ENCODE measurements around the gene NEFH.
A peak's percentile ranks its signal among the peaks of the same experiment; 100 is the strongest.
"Not testable (repeated sequence)": the region's sequence is repeated elsewhere in the genome, so short reads cannot be mapped to it uniquely, and the experiment has no call there.

Gene NEFH

GRCh38 chr22:29479417-29480261, at the start of gene NEFH:
TSS of gene NEFH (plus strand) at chr22:29480218. CDS start at chr22:29480263, 45 bp downstream.
- peak in 11 of 58 donors; percentile 5 to 45 (median 24) for DNase-seq

GRCh38 chr22:29431986-29432385, 48.0 kb upstream of the NEFH start:
- no peak for DNase-seq

GRCh38 chr22:29433856-29434255, 46.2 kb upstream of the NEFH start:
- DNase-seq, result no peak

- no peak for DNase-seq
These were observed 45.7 kb upstream of the NEFH start for GRCh38 chr22:29434288-29434687.

GRCh38 chr22:29435236-29436136, 44.5 kb upstream of the NEFH start:
- no peak for DNase-seq

GRCh38 chr22:29438283-29438682, 41.7 kb upstream of the NEFH start, which contains the start of gene RFPL1:
TSS of gene RFPL1 (plus strand) at chr22:29438583.
- DNase-seq, result not testable (repeated sequence)

- DNase-seq, result no peak
These were observed 37.0 kb upstream of the NEFH start for GRCh38 chr22:29442976-29443375.

GRCh38 chr22:29443452-29443851, 36.6 kb upstream of the NEFH start:
- no peak for DNase-seq

GRCh38 chr22:29443861-29444792, 35.9 kb upstream of the NEFH start:
- DNase-seq, result no peak

GRCh38 chr22:29445508-29445907, 34.5 kb upstream of the NEFH start:
- DNase-seq, result no peak

GRCh38 chr22:29447906-29448305, 32.1 kb upstream of the NEFH start:
- no peak for DNase-seq

- DNase-seq, result no peak
These were observed 30.6 kb upstream of the NEFH start for GRCh38 chr22:29449296-29449875.

GRCh38 chr22:29450222-29450621, 29.8 kb upstream of the NEFH start:
- no peak for DNase-seq

GRCh38 chr22:29451863-29452262, 28.2 kb upstream of the NEFH start:
- DNase-seq, result no peak

GRCh38 chr22:29454276-29454675, 25.7 kb upstream of the NEFH start:
- DNase-seq, result peak in 36 of 58 donors; percentile 6 to 66 (median 32)

- DNase-seq, result no peak
These were observed 23.8 kb upstream of the NEFH start for GRCh38 chr22:29456211-29456671.

- peak in 4 of 58 donors; percentile 10 to 36 (median 20) for DNase-seq
These were observed 22.3 kb upstream of the NEFH start for GRCh38 chr22:29457730-29458129.

GRCh38 chr22:29458551-29458950, 21.5 kb upstream of the NEFH start:
- no peak for DNase-seq

GRCh38 chr22:29459773-29460172, 20.2 kb upstream of the NEFH start:
- no peak for DNase-seq

- no peak for DNase-seq
These were observed 18.8 kb upstream of the NEFH start for GRCh38 chr22:29461263-29461662.
